Thoracic aorta (tissue), 2 donors: Measurements from ENCODE around the gene LAPTM5. TPM values are rescaled to one million over a fixed set of nuclear protein-coding genes. Genes with fewer than 3 reads are reported as not detected.
A peak's percentile ranks its signal among the peaks of the same experiment; 100 is the strongest.

Experiments
- ATAC-seq: fragments of 150-250 bp; one replicate; pipeline ENCODE4 v1.8.0; 2017; ENCODE audit warnings: low read depth; ENCODE audit not compliant: insufficient number of reproducible peaks, low FRiP score
- DNase-seq: peaks from one replicate; pipeline ENCODE4 v3.0.0-alpha.2; 2020; ENCODE audit warnings: low spot score
- H3K27ac ChIP-seq, 2 donors: fragments of 200-600 bp; sonication (generic); 1 replicate in 1 of 2; 2 replicates in 1 of 2; pipeline ENCODE4 v1.5.1; 2016; ENCODE audit warnings: mild to moderate bottlenecking in 2 of 2, moderate library complexity in 2 of 2
- H3K27me3 ChIP-seq: fragments of 200-600 bp; sonication (generic); replicated peaks from 2 replicates; pipeline ENCODE4 v1.6.0; 2016; ENCODE audit warnings: mild to moderate bottlenecking; ENCODE audit not compliant: insufficient read depth
- H3K36me3 ChIP-seq: fragments of 200-600 bp; sonication (generic); one replicate; pipeline ENCODE4 v1.5.1; 2016
- H3K4me1 ChIP-seq, 2 donors: fragments of 200-600 bp; sonication (generic); 1 replicate in 1 of 2; 2 replicates in 1 of 2; pipeline versions ENCODE4 v1.5.1 to v1.6.0; 2016; ENCODE audit warnings: low read depth in 2 of 2, mild to moderate bottlenecking in 1 of 2; ENCODE audit not compliant: control insufficient read depth in 1 of 2
- H3K4me3 ChIP-seq: fragments of 200-600 bp; sonication (generic); 2 replicates; pipeline ENCODE4 v1.5.1; 2016; ENCODE audit warnings: mild to moderate bottlenecking
- H3K9me3 ChIP-seq: fragments of 200-600 bp; sonication (generic); 2 replicates; pipeline ENCODE4 v1.5.1; 2016
- total RNA-seq, 2 donors: library from RNA; depleted of rRNA; stranded (reverse); fragments of >200 nt; gene quantifications; one replicate each; pipeline versions ENCODE4 v1.1.0 to v1.2.3, GENCODE V29; 2016
- TF ChIP-seq, protein P1 (sequence below): fragments of 200-600 bp; sonication (generic); IDR thresholded peaks from one replicate; pipeline ENCODE4 v1.5.1; 2019; ENCODE audit warnings: antibody characterized with exemption

Gene LAPTM5
- total RNA-seq, 2 donors from 2014 or later = 91.0 to 127 TPM

DNA sequence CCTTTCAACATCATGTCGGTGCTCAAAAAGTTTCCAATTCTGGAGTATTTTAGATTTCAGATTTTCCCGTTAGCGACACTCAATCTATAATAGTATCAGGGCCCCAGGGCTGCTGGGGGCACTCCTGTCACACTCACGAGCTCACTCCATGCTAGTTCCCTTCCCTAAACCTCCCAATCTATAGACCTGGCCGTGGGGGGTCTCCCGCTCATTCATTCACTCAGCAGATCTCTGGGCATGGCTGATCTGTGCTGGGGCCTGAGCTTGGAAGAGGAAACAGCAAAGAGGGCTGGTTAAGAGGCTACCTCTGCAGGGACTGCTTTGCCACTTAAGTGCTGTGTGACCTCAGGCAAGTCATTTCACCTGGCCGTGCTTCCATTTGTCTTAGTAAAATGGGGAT is 46.8 kb upstream of the LAPTM5 start:
- TF ChIP-seq, protein P1, sequence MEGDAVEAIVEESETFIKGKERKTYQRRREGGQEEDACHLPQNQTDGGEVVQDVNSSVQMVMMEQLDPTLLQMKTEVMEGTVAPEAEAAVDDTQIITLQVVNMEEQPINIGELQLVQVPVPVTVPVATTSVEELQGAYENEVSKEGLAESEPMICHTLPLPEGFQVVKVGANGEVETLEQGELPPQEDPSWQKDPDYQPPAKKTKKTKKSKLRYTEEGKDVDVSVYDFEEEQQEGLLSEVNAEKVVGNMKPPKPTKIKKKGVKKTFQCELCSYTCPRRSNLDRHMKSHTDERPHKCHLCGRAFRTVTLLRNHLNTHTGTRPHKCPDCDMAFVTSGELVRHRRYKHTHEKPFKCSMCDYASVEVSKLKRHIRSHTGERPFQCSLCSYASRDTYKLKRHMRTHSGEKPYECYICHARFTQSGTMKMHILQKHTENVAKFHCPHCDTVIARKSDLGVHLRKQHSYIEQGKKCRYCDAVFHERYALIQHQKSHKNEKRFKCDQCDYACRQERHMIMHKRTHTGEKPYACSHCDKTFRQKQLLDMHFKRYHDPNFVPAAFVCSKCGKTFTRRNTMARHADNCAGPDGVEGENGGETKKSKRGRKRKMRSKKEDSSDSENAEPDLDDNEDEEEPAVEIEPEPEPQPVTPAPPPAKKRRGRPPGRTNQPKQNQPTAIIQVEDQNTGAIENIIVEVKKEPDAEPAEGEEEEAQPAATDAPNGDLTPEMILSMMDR = no peak
- Histone ChIP-seq H3K36me3 (no peaks in the 10 kb centered on the region), H3K9me3 (no peaks in the 10 kb centered on the region), H3K27me3 (no peaks in the 10 kb centered on the region), H3K27ac (no peak overlapping the region), H3K4me3 (no peak overlapping the region), H3K4me1 (peaks cover 0 to 11% of the 10 kb centered on the region in 2 donors)
- DNase-seq = no peak
- ATAC-seq = no peak

DNA sequence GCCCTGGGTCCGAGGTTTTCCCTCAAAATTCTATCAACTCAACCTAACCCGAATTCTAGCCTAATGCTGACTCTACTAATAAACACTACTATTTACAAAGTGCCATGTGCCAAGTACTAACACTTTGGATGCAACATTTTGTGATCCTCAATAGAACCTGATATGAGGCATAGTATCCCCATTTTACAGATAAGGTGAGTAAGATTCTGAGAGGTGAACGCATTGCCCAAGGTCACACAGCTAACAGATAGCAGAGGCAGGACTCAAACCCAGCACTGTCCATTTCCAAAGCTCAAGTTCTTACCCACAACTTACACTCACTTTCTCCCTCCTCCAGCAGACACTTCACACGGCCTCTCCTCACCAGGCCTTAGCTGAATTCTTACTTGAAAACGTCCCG is 46.0 kb upstream of the LAPTM5 start:
- DNase-seq = no peak
- Histone ChIP-seq H3K27ac (no peak overlapping the region), H3K4me1 (peaks cover 0 to 11% of the 10 kb centered on the region in 2 donors), H3K4me3 (no peak overlapping the region), H3K36me3 (no peaks in the 10 kb centered on the region), H3K9me3 (no peaks in the 10 kb centered on the region), H3K27me3 (no peaks in the 10 kb centered on the region)
- TF ChIP-seq, protein P1 = no peak
- no peak for ATAC-seq

DNA sequence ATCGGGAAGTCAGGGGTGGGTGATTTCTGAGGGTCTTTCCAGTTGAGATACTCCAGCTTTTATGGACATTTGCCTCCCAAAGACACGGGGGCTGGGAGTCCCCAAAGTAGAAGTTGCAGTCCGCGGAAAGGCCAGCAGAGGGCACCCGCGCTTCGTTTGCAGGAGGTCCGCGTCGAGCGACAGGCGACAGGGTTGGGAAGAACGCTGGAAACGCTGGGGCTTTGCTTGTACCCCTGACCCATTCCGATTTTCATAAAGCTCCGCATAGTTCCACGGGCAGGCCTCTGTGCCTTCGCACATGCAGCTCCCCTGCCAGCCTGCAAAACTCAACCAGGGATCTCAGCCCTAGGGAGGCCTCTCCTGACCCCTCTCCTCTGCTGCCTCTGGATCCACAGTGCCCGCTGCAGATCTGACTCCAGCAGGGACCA is 44.2 kb upstream of the LAPTM5 start:
- TF ChIP-seq, protein P1 = peak; percentile 95
- H3K27ac ChIP-seq = no peak overlapping the region
- H3K27me3 ChIP-seq = no peaks in the 10 kb centered on the region
- peak; percentile 31 for DNase-seq
- H3K9me3 ChIP-seq = no peaks in the 10 kb centered on the region
- no peak for ATAC-seq
- no peaks in the 10 kb centered on the region for H3K36me3 ChIP-seq
- H3K4me1 ChIP-seq = peaks cover 0 to 6% of the 10 kb centered on the region in 2 donors
- H3K4me3 ChIP-seq = peak overlapping the region; percentile 34

DNA sequence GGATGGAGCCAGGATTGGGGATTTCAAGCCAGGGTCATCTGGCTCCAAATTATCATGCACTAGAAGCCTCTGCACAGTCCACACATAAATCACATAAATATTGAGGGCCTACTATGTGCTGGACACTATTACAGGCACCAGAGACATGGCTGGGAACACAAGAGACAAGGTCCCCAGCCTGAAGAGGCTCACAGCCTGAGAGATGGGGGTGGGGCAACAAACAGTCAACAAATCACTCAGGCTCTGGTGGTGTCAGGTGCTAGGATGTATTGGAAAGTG is 41.6 kb upstream of the LAPTM5 start:
- DNase-seq (no peak), ATAC-seq (no peak)
- Histone ChIP-seq H3K27me3 (no peaks in the 10 kb centered on the region), H3K4me1 (peaks cover 0 to 6% of the 10 kb centered on the region in 2 donors), H3K36me3 (no peaks in the 10 kb centered on the region), H3K9me3 (no peaks in the 10 kb centered on the region), H3K27ac (no peak overlapping the region), H3K4me3 (no peak overlapping the region)
- TF ChIP-seq, protein P1 = no peak

GRCh38 chr1:30798389-30799232 is 41.0 kb upstream of the LAPTM5 start:
- Histone ChIP-seq H3K4me3 (no peak overlapping the region), H3K4me1 (peaks cover 0 to 6% of the 10 kb centered on the region in 2 donors), H3K27ac (no peak overlapping the region), H3K27me3 (no peaks in the 10 kb centered on the region), H3K9me3 (no peaks in the 10 kb centered on the region), H3K36me3 (no peaks in the 10 kb centered on the region)
- no peak for ATAC-seq
- TF ChIP-seq, protein P1 = no peak
- DNase-seq = no peak
